OCI-LY1 (cell line): Measurements from ENCODE around the gene TMEM220.

Source experiments
- H2AFZ ChIP-seq: fragments of 200-600 bp; sonication (generic), shearing (Covaris generic); 2 replicates; pipeline ENCODE4 v1.6.0; 2014; ENCODE audit warnings: antibody characterized with exemption, mild to moderate bottlenecking, low read length
- H3F3A ChIP-seq: fragments of 200-600 bp; sonication (generic), shearing (Covaris generic); 2 replicates; pipeline ENCODE4 v1.6.0; 2014; ENCODE audit warnings: mild to moderate bottlenecking, antibody characterized with exemption, low read length, moderate library complexity; ENCODE audit not compliant: insufficient read depth
- H3K27ac ChIP-seq: fragments of 200-600 bp; sonication (generic); 2 replicates; pipeline ENCODE4 v1.5.1; 2014; ENCODE audit warnings: low read length, mixed run types, mild to moderate bottlenecking, low read depth; ENCODE audit not compliant: poor library complexity, severe bottlenecking
- H3K27me3 ChIP-seq: fragments of 200-600 bp; sonication (generic); 2 replicates; pipeline ENCODE4 v1.6.0; 2014; ENCODE audit warnings: antibody characterized with exemption, mild to moderate bottlenecking, low read length, moderate library complexity; ENCODE audit not compliant: insufficient read depth
- H3K36me3 ChIP-seq: fragments of 200-600 bp; sonication (generic); 2 replicates; pipeline ENCODE4 v1.6.1; 2014; ENCODE audit warnings: mild to moderate bottlenecking, antibody characterized with exemption, low read length, moderate library complexity, mixed read lengths; ENCODE audit not compliant: insufficient read depth
- H3K4me1 ChIP-seq: fragments of 200-600 bp; sonication (generic); 2 replicates; pipeline ENCODE4 v1.5.1; 2014; ENCODE audit warnings: mild to moderate bottlenecking, low read length, moderate library complexity; ENCODE audit not compliant: insufficient read depth, severe bottlenecking
- H3K4me2 ChIP-seq: fragments of 200-600 bp; sonication (generic), shearing (Covaris generic); 2 replicates; pipeline ENCODE4 v1.6.1; 2014; ENCODE audit warnings: low read length
- H3K4me3 ChIP-seq: fragments of 200-600 bp; sonication (generic); 2 replicates; pipeline ENCODE4 v1.5.1; 2014; ENCODE audit warnings: low read length, low read depth, mild to moderate bottlenecking, mixed read lengths; ENCODE audit not compliant: poor library complexity, severe bottlenecking
- H3K79me2 ChIP-seq: fragments of 200-600 bp; shearing (Covaris generic); 2 replicates; pipeline ENCODE4 v1.6.1; 2016; ENCODE audit warnings: mixed run types, low read length, mixed read lengths; ENCODE audit not compliant: insufficient read depth
- H3K9ac ChIP-seq: fragments of 200-600 bp; sonication (generic), shearing (Covaris generic); 2 replicates; pipeline ENCODE4 v1.6.1; 2014; ENCODE audit warnings: mild to moderate bottlenecking, low read length, mixed read lengths
- H3K9me2 ChIP-seq: fragments of 200-600 bp; sonication (generic), shearing (Covaris generic); 2 replicates; pipeline ENCODE4 v1.6.1; 2014; ENCODE audit warnings: low read depth, mild to moderate bottlenecking, low read length, mixed read lengths
- H3K9me3 ChIP-seq: fragments of 200-600 bp; shearing (Covaris generic); 2 replicates; pipeline ENCODE4 v1.6.1; 2014; ENCODE audit warnings: low read length, mixed read lengths
- H4K20me1 ChIP-seq: fragments of 200-600 bp; sonication (generic), shearing (Covaris generic); 2 replicates; pipeline ENCODE4 v1.6.0; 2016; ENCODE audit warnings: mild to moderate bottlenecking, low read length; ENCODE audit not compliant: insufficient read depth
- CTCF ChIP-seq: fragments of 200-600 bp; sonication (generic), shearing (Covaris generic); IDR thresholded peaks from 2 replicates; pipeline ENCODE4 v1.5.1; 2017; ENCODE audit warnings: mild to moderate bottlenecking, antibody characterized with exemption, low read length, moderate library complexity, mixed read lengths
- EZH2 ChIP-seq: fragments of 200-600 bp; sonication (generic), shearing (Covaris generic); IDR thresholded peaks from 2 replicates; pipeline ENCODE4 v1.8.0; 2017; ENCODE audit warnings: borderline replicate concordance, mixed run types, mild to moderate bottlenecking, antibody characterized with exemption, low read length, moderate library complexity, mixed read lengths

The TMEM220 gene

GRCh38 chr17:10729334-10730193 is at the start of gene TMEM220:
Gene TMEM220, minus strand, starts transcription at chr17:10730023. Its CDS starts 172 bp downstream, at chr17:10729851.
- Histone ChIP-seq H3K79me2 (no peaks in the 10 kb centered on the region), H2AFZ (no peak within 1 kb of the TSS), H3K9me3 (no peaks in the 10 kb centered on the region), H3K27ac (no peak within 1 kb of the TSS), H3K9ac (peak within 1 kb of the TSS; percentile 52), H3K4me3 (peak within 1 kb of the TSS; percentile 64), H3F3A (no peaks in the 10 kb centered on the region), H3K4me2 (peak within 1 kb of the TSS; percentile 85), H3K27me3 (no peaks in the 10 kb centered on the region; the same call in 1 of the 2 replicates), H3K36me3 (no peaks in the 10 kb centered on the region), H3K4me1 (peaks cover 4% of the 10 kb centered on the region), H4K20me1 (no peaks in the 10 kb centered on the region), H3K9me2 (no peaks in the 10 kb centered on the region)
- TF ChIP-seq CTCF (no peak), EZH2 (no peak)

- Histone ChIP-seq H4K20me1 (no peaks in the 10 kb centered on the region), H3K79me2 (no peaks in the 10 kb centered on the region), H3K27me3 (0 out of 2 replicates have a peak, but pooled peaks cover 3% of the 10 kb centered on the region), H3K9me2 (no peaks in the 10 kb centered on the region), H3K4me3 (no peak overlapping the region), H2AFZ (no peak overlapping the region), H3K4me2 (no peak overlapping the region), H3F3A (no peaks in the 10 kb centered on the region), H3K4me1 (no peaks in the 10 kb centered on the region), H3K9ac (no peak overlapping the region), H3K36me3 (no peaks in the 10 kb centered on the region), H3K9me3 (no peaks in the 10 kb centered on the region), H3K27ac (no peak overlapping the region)
- TF ChIP-seq CTCF, result no peak
- no peak for TF ChIP-seq EZH2
These were observed 49.8 kb upstream of the TMEM220 start for GRCh38 chr17:10779609-10780008.

GRCh38 chr17:10777890-10778289 is 48.1 kb upstream of the TMEM220 start:
- no peak for TF ChIP-seq EZH2
- no peak overlapping the region for H3K27ac ChIP-seq
- H3K79me2 ChIP-seq, result no peaks in the 10 kb centered on the region
- no peaks in the 10 kb centered on the region for H3K36me3 ChIP-seq
- H3K9me3 ChIP-seq, result no peaks in the 10 kb centered on the region
- H3K4me3 ChIP-seq, result no peak overlapping the region
- no peaks in the 10 kb centered on the region for H4K20me1 ChIP-seq
- no peak overlapping the region for H2AFZ ChIP-seq
- 0 out of 2 replicates have a peak, but pooled peaks cover 3% of the 10 kb centered on the region for H3K27me3 ChIP-seq
- H3K9ac ChIP-seq, result no peak overlapping the region
- H3K4me1 ChIP-seq, result no peaks in the 10 kb centered on the region
- H3K4me2 ChIP-seq, result no peak overlapping the region
- H3K9me2 ChIP-seq, result no peaks in the 10 kb centered on the region
- H3F3A ChIP-seq, result no peaks in the 10 kb centered on the region
